ENCODE measurements around the gene UBE2K. TPM values are rescaled to one million over a fixed set of nuclear protein-coding genes. Genes with fewer than 3 reads are reported as not detected.
"Not testable (repeated sequence)": the region's sequence is repeated elsewhere in the genome, so short reads cannot be mapped to it uniquely, and the experiment has no call there.

Gene UBE2K
- total RNA-seq, 4 donors from 2014 or later: 27.1 to 48.5 (median 32.3) TPM

- H3K27ac ChIP-seq: no peak overlapping the region
- H3K4me1 ChIP-seq: no peaks in the 10 kb centered on the region
- no peaks in the 10 kb centered on the region for H3K27me3 ChIP-seq
- no peak for TF ChIP-seq POLR2A (IDR thresholded peaks at IDR 0.05)
- no peak for TF ChIP-seq CTCF (IDR thresholded peaks at IDR 0.05)
- DNase-seq: no peak
- WGBS, 2 donors: 92 to 94% methylated on average over 6 of the region's 6 CpGs
- H3K36me3 ChIP-seq: no peaks in the 10 kb centered on the region
- intact Hi-C loops (cut with DNase I): no loop called here
- H3K9me3 ChIP-seq: no peaks in the 10 kb centered on the region
- no peak overlapping the region for H3K4me3 ChIP-seq (replicated peaks in 1 of 3)
These were observed 37.2 kb upstream of the UBE2K start for GRCh38 chr4:39660757-39661156.

- Histone ChIP-seq H3K4me3 (replicated peaks in 1 of 3) (no peak overlapping the region), H3K9me3 (no peaks in the 10 kb centered on the region), H3K4me1 (no peaks in the 10 kb centered on the region), H3K27me3 (no peaks in the 10 kb centered on the region), H3K27ac (no peak overlapping the region), H3K36me3 (no peaks in the 10 kb centered on the region)
- WGBS, 2 donors: 91 to 93% methylated on average over 7 of the region's 7 CpGs
- intact Hi-C loops (cut with DNase I): no loop called here
- no peak for DNase-seq
- TF ChIP-seq CTCF (IDR thresholded peaks at IDR 0.05) (no peak), POLR2A (IDR thresholded peaks at IDR 0.05) (no peak)
These were observed 35.3 kb upstream of the UBE2K start for GRCh38 chr4:39662683-39663082.

GRCh38 chr4:39664828-39665731 lies 32.9 kb upstream of the UBE2K start:
- H3K27me3 ChIP-seq: no peaks in the 10 kb centered on the region
- no peaks in the 10 kb centered on the region for H3K36me3 ChIP-seq
- 86 to 88% methylated on average over 3 of the region's 3 CpGs for WGBS, 2 donors
- H3K4me1 ChIP-seq: no peaks in the 10 kb centered on the region
- TF ChIP-seq POLR2A (IDR thresholded peaks at IDR 0.05): no peak
- TF ChIP-seq CTCF (IDR thresholded peaks at IDR 0.05): no peak
- intact Hi-C loops (cut with DNase I): no loop called here
- H3K9me3 ChIP-seq: no peaks in the 10 kb centered on the region
- no peak overlapping the region for H3K4me3 ChIP-seq (replicated peaks in 1 of 3)
- no peak overlapping the region for H3K27ac ChIP-seq
- DNase-seq: no peak

GRCh38 chr4:39667706-39668105 lies 30.2 kb upstream of the UBE2K start:
- no peak for DNase-seq
- no peak for TF ChIP-seq POLR2A (IDR thresholded peaks at IDR 0.05)
- no peak for TF ChIP-seq CTCF (IDR thresholded peaks at IDR 0.05)
- Histone ChIP-seq H3K4me3 (replicated peaks in 1 of 3) (no peak overlapping the region), H3K36me3 (no peaks in the 10 kb centered on the region), H3K27me3 (no peaks in the 10 kb centered on the region), H3K4me1 (no peaks in the 10 kb centered on the region), H3K9me3 (no peaks in the 10 kb centered on the region), H3K27ac (no peak overlapping the region)
- intact Hi-C loops (cut with DNase I): no loop called here
- WGBS, 2 donors: 49 to 54% methylated on average over 1 of the region's 1 CpG

GRCh38 chr4:39668887-39669286 lies 29.0 kb upstream of the UBE2K start:
- Histone ChIP-seq H3K36me3 (no peaks in the 10 kb centered on the region), H3K27me3 (no peaks in the 10 kb centered on the region), H3K4me1 (no peaks in the 10 kb centered on the region), H3K27ac (no peak overlapping the region), H3K4me3 (replicated peaks in 1 of 3) (no peak overlapping the region), H3K9me3 (no peaks in the 10 kb centered on the region)
- TF ChIP-seq POLR2A (IDR thresholded peaks at IDR 0.05): no peak
- no peak for TF ChIP-seq CTCF (IDR thresholded peaks at IDR 0.05)
- DNase-seq: no peak
- 78 to 80% methylated on average over 2 of the region's 2 CpGs for WGBS, 2 donors
- intact Hi-C loops (cut with DNase I): no loop called here

GRCh38 chr4:39670296-39670695 lies 27.6 kb upstream of the UBE2K start:
- 91 to 96% methylated on average over 1 of the region's 1 CpG for WGBS, 2 donors
- H3K27me3 ChIP-seq; H3K4me3 ChIP-seq (replicated peaks in 1 of 3); H3K4me1 ChIP-seq; H3K36me3 ChIP-seq; H3K27ac ChIP-seq; H3K9me3 ChIP-seq; DNase-seq; intact Hi-C loops (cut with DNase I): not testable (repeated sequence)

- H3K4me3 ChIP-seq (replicated peaks in 1 of 3); H3K4me1 ChIP-seq; H3K27ac ChIP-seq; H3K27me3 ChIP-seq; H3K36me3 ChIP-seq; DNase-seq; intact Hi-C loops (cut with DNase I); H3K9me3 ChIP-seq: not testable (repeated sequence)
- 96 to 97% methylated on average over 10 of the region's 10 CpGs for WGBS, 2 donors
These were observed 22.3 kb upstream of the UBE2K start for GRCh38 chr4:39675681-39676080.

GRCh38 chr4:39681003-39681402 lies 16.9 kb upstream of the UBE2K start:
- intact Hi-C loops (cut with DNase I); H3K4me3 ChIP-seq (replicated peaks in 1 of 3); H3K27ac ChIP-seq; H3K9me3 ChIP-seq; H3K4me1 ChIP-seq; H3K27me3 ChIP-seq; H3K36me3 ChIP-seq; DNase-seq: not testable (repeated sequence)
- 80 to 82% methylated on average over 2 of the region's 2 CpGs for WGBS, 2 donors
